ENCODE data around the gene CCRL2.

Gene CCRL2

GRCh38 chr3:46406788-46407611 lies at the start of gene CCRL2, which contains the start of gene CCR5AS:
CCRL2 (plus strand) TSS chr3:46407259; CDS start chr3:46408080, 821 bp downstream.
CCR5AS (minus strand) TSS chr3:46407066.
- peak; percentile 94 for DNase-seq

GRCh38 chr3:46358466-46358865 lies 48.6 kb upstream of the CCRL2 start:
- no peak for DNase-seq

- peak; percentile 77 for DNase-seq
Measured at GRCh38 chr3:46359733-46360493, 47.1 kb upstream of the CCRL2 start.

- no peak for DNase-seq
Measured at GRCh38 chr3:46360907-46361306, 46.2 kb upstream of the CCRL2 start.

GRCh38 chr3:46361408-46362283 lies 45.4 kb upstream of the CCRL2 start:
- peak; percentile 87 for DNase-seq

- no peak for DNase-seq
Measured at GRCh38 chr3:46365041-46365440, 42.0 kb upstream of the CCRL2 start.

GRCh38 chr3:46365737-46366524 lies 41.1 kb upstream of the CCRL2 start:
- no peak for DNase-seq

- DNase-seq = no peak
Measured at GRCh38 chr3:46367811-46368210, 39.2 kb upstream of the CCRL2 start.

- DNase-seq = peak; percentile 94
Measured at GRCh38 chr3:46368569-46368968, 38.5 kb upstream of the CCRL2 start.

GRCh38 chr3:46369151-46369550 lies 37.9 kb upstream of the CCRL2 start:
- DNase-seq = peak; percentile 58

- DNase-seq = peak; percentile 69
Measured at GRCh38 chr3:46369675-46370132, 37.4 kb upstream of the CCRL2 start.

- DNase-seq = peak; percentile 73
Measured at GRCh38 chr3:46370839-46371518, 36.1 kb upstream of the CCRL2 start, which contains the start of gene CCR5. CCR5 (plus strand) TSS chr3:46370946; CDS start chr3:46372903, 1,957 bp downstream.

GRCh38 chr3:46371519-46372340 lies 35.3 kb upstream of the CCRL2 start:
- peak; percentile 53 for DNase-seq

- DNase-seq = peak; percentile 70
Measured at GRCh38 chr3:46372492-46373359, 34.3 kb upstream of the CCRL2 start.

GRCh38 chr3:46374755-46375154 lies 32.3 kb upstream of the CCRL2 start:
- no peak for DNase-seq

- no peak for DNase-seq
Measured at GRCh38 chr3:46375218-46375617, 31.8 kb upstream of the CCRL2 start.

GRCh38 chr3:46375814-46376213 lies 31.2 kb upstream of the CCRL2 start:
- no peak for DNase-seq

- peak; percentile 81 for DNase-seq
Measured at GRCh38 chr3:46378426-46378942, 28.6 kb upstream of the CCRL2 start.

Data from suppressor macrophage treated with lipopolysaccharide for 4 hours (primary cell).